Measurements from ENCODE around the gene PMPCA. TPM values are rescaled to one million over a fixed set of nuclear protein-coding genes. Genes with fewer than 3 reads are reported as not detected.

PMPCA gene
- total RNA-seq = 41.2 and 54.3 TPM in 2 replicates

GRCh38 chr9:136410500-136411287 is at the start of gene PMPCA, which contains the start of gene ENTR1:
PMPCA (plus strand) TSS chr9:136410658; CDS start chr9:136410669, 11 bp downstream.
ENTR1 (minus strand) TSS chr9:136410614; CDS start chr9:136410397, 217 bp downstream.

GRCh38 chr9:136363106-136363948 is 47.1 kb upstream of the PMPCA start, which contains the start of gene DNLZ:
DNLZ (minus strand) TSS chr9:136363744; CDS start chr9:136363714, 30 bp downstream.

GRCh38 chr9:136373300-136374182 is 36.9 kb upstream of the PMPCA start, which contains the start of gene CARD9:
CARD9 (minus strand) TSS chr9:136373669; CDS start chr9:136372078, 1,591 bp downstream.

GRCh38 chr9:136400038-136400834 is 10.2 kb upstream of the PMPCA start, which contains the start of gene SNAPC4:
SNAPC4 (minus strand) TSS chr9:136400170; CDS start chr9:136398428, 1,742 bp downstream.

GRCh38 chr9:136439481-136440408 is 29.3 kb downstream of the PMPCA start, which contains the start of gene INPP5E:
INPP5E (minus strand) TSS chr9:136439845; CDS start chr9:136439419, 426 bp downstream.

Other genes starting within 250 kb of the PMPCA start
- not detected in 2 replicates for gene LHX3, start 205.5 kb upstream of the PMPCA start, total RNA-seq
- 10.6 and 17.2 TPM in 2 replicates for gene QSOX2, start 164.8 kb upstream of the PMPCA start, total RNA-seq
- not detected in 2 replicates for gene CCDC187, start 106.6 kb upstream of the PMPCA start, total RNA-seq
- gene GPSM1, start 83.1 kb upstream of the PMPCA start, total RNA-seq = 53.4 and 71.6 TPM in 2 replicates
- gene DNLZ, start 46.9 kb upstream of the PMPCA start, total RNA-seq = 23.0 and 29.3 TPM in 2 replicates
- gene CARD9, start 37.0 kb upstream of the PMPCA start, total RNA-seq = 1.2 and 4.7 TPM in 2 replicates
- gene SNAPC4, start 10.5 kb upstream of the PMPCA start, total RNA-seq = 6.1 and 7.3 TPM in 2 replicates
- gene ENTR1, start within 50 bp of the PMPCA start, total RNA-seq = 30.3 and 40.9 TPM in 2 replicates
- gene INPP5E, start 29.2 kb downstream of the PMPCA start, total RNA-seq = 6.3 and 10.0 TPM in 2 replicates
- 46.7 and 58.1 TPM in 2 replicates for gene SEC16A, start 72.4 kb downstream of the PMPCA start, total RNA-seq
- 11.7 and 13.7 TPM in 2 replicates for gene NOTCH1, start 135.4 kb downstream of the PMPCA start, total RNA-seq

Measured in epithelial cell of alveolus of lung (primary cell).